Raji (cell line): ENCODE results near the gene FAM50A.

Experiments used
- POLR2A ChIP-seq: IDR thresholded peaks from 2 replicates; pipeline ENCODE4 v1.6.1; 2011; ENCODE audit warnings: low read depth, low read length, control low read depth; ENCODE audit not compliant: insufficient read depth

FAM50A gene

DNA sequence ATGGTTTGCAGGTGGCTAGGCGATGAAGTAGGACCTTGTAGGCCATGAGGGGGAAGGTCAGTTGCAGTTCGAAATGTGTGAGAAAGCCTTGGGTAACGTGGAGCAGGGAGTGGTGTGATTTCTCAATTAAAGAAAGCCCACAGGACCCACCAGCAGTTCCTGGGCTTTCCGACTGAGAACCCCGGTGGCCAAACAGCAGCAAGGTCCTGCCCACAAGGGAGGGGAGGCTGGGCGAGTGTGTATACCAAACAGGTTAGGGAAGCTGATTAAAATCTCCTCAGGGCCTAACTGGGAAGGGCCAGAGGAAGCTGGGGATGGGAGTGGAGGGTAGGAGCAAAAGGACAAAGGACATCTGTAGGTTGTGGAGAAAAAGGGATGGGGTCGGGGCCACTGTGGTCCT is 13.0 kb upstream of the FAM50A start:
- TF ChIP-seq POLR2A = no peak

GRCh38 chrX:154431341-154431740 is 12.6 kb upstream of the FAM50A start:
- no peak for TF ChIP-seq POLR2A

DNA sequence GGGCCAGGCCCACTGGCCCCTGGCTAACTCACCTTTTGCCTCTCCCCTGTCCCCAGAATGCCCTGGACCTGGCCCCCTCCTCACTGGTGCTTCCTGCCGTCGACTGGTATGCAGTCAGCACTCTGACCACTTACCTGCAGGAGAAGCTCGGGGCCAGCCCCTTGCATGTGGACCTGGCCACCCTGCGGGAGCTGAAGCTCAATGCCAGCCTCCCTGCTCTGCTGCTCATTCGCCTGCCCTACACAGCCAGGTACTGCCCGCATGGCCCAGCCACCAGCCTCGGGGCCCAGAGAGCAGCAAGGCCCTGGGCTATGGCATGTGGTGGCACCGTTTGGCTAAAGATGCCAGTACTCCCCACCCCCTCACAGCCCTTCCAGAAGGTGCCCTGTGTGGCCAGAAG is 11.7 kb upstream of the FAM50A start:
- TF ChIP-seq POLR2A = no peak

DNA sequence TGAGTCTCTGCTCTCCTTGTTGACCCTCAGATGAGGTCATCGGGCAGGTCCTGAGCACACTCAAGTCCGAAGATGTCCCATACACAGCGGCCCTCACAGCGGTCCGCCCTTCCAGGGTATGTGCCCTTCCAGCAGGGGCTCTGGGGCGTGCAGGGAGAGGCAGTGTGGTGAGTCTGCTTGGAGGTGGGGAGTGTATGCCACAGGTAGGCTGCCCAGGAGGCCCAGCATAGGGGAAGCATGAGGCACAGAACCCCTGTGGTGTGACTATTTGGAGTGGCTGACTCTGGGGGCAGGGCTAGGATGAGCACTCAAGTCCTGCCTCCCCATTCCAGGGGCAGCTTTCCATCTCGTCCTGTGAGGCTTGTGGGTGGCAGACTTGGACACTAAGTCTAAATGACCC is 10.3 kb upstream of the FAM50A start:
- no peak for TF ChIP-seq POLR2A

- TF ChIP-seq POLR2A = no peak
These were observed 9.4 kb upstream of the FAM50A start for GRCh38 chrX:154434394-154435168.

DNA sequence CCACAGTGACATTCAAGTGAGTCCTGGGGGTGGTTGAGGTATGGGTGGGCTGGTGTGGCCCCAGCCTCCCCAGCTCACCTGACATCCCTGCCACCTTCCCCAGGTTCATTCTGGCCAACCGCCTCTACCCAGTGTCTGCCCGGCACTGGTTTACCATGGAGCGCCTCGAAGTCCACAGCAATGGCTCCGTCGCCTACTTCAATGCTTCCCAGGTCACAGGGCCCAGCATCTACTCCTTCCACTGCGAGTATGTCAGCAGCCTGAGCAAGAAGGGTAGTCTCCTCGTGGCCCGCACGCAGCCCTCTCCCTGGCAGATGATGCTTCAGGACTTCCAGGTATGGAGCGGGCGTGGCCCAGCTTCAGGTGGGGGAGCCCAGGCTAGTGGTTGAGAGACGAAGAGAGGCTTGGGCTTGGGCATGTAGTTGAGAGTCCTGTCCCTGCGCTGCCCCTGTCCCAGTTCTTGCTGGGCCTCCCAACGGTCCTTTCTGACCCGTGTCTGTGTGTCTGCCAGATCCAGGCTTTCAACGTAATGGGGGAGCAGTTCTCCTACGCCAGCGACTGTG is 8.7 kb upstream of the FAM50A start:
- TF ChIP-seq POLR2A = no peak

GRCh38 chrX:154436374-154436982 is 7.5 kb upstream of the FAM50A start:
- no peak for TF ChIP-seq POLR2A

DNA sequence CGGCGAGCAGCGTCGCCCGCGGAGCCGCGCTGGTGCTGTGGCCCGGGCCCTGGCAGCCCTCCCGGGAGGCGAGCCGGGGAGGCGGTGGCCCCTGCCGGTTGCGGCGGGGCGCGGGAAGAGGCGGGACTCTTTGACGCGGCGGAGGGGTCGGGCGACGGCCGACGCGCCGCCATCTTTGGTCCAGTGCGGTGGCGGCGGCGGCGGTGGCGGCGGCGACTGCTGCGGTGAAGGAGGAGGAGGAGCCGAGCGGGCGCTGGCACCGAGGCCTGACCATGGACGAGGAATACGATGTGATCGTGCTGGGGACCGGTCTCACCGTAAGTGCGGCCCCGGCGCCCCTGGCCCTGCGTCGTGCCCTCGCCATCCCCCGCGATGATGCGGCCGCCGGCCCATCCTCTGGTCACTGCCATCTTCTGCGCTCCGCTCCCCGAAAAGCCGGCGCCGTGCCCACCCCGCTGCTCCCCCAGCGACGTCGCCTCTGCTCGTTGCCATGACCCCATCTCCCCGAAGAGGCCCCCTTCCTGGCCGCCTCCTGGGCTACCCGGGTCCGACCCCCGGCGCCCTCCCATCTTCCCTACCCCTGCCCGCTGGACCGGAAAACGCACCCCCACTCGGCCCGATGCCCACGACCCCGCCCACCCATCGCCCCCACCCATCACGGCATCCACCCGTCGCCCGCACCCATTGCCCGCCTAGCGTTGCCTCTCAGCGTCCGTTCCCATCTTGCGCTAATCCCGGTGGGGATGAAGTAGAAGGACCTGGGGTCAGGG is 6.8 kb upstream of the FAM50A start, which contains the start of gene GDI1:
Gene GDI1 (plus strand): TSS at position 172 of the 770 bp plus-strand sequence. CDS start 101 bp downstream, at position 273.
- peak; percentile 66 for TF ChIP-seq POLR2A

GRCh38 chrX:154437971-154438893 is 5.7 kb upstream of the FAM50A start:
- TF ChIP-seq POLR2A = no peak

DNA sequence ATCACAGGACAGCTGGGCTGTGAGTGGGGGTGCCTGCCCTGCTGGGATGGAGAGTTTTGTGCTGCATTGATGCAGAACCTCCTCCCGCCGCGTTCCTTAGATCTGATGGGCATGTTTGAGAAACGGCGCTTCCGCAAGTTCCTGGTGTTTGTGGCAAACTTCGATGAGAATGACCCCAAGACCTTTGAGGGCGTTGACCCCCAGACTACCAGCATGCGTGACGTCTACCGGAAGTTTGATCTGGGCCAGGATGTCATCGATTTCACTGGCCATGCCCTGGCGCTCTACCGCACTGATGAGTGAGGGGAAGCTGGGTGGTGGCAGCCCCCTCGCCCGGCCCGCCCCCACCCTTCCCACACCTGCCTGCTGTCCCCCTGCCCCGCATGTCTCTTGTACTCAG is 4.1 kb upstream of the FAM50A start:
- TF ChIP-seq POLR2A = no peak

- no peak for TF ChIP-seq POLR2A
These were observed 3.2 kb upstream of the FAM50A start for GRCh38 chrX:154440623-154441357.

DNA sequence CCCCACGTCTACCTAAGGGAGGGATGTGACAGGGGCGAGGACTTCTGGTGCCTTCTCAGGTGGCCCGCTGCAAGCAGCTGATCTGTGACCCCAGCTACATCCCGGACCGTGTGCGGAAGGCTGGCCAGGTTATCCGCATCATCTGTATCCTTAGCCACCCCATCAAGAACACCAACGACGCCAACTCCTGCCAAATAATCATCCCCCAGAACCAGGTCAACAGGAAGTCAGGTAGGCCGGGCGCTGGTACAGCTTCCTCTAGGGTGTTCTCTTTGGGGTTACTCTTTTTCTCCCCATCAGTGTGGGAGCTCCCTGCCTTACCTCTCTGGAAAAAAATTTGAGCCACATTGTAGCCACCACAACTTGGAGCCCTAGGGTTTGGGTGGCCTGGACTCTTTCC is 2.4 kb upstream of the FAM50A start:
- TF ChIP-seq POLR2A = no peak

DNA sequence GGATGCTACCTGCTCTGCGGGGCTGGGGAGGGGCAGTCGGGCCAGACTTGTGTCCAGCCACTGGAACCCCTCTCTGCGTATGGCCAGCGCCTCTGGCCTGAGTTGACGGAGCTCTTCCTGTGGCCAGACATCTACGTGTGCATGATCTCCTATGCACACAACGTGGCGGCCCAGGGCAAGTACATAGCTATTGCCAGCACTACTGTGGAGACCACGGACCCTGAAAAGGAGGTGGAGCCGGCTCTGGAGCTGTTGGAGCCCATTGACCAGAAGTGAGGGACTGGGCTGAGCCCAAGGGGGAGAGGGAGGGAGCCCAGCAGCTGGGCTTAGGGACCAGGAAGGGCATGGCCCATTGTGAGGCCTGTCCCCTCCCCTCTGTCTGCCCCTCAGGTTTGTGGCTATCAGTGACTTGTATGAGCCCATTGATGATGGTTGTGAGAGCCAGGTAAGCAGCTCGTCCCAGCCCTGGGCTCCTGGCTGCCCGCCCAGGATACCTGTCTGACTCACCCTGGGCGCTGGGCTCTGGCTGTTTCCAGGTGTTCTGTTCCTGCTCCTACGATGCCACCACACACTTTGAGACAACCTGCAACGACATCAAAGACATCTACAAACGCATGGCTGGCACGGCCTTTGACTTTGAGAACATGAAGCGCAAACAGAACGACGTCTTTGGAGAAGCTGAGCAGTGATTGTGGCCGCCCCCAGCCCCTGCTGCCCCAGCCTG is 1.8 kb upstream of the FAM50A start:
- no peak for TF ChIP-seq POLR2A
